Measurements from ENCODE around the gene ALK.

ALK gene

GRCh38 chr2:29612568-29612967 lies 308.8 kb downstream of the ALK start:
- no peak for DNase-seq (ENCODE audit: low read depth in 2 of 2)

- no peak for DNase-seq (ENCODE audit: low read depth in 2 of 2)
These were observed 309.5 kb downstream of the ALK start for GRCh38 chr2:29611850-29612249.

- DNase-seq (ENCODE audit: low read depth in 2 of 2): no peak
These were observed 310.1 kb downstream of the ALK start for GRCh38 chr2:29611261-29611660.

GRCh38 chr2:29610569-29610968 lies 310.8 kb downstream of the ALK start:
- no peak for DNase-seq (ENCODE audit: low read depth in 2 of 2)

GRCh38 chr2:29607038-29607420 lies 314.4 kb downstream of the ALK start:
- DNase-seq (ENCODE audit: low read depth in 2 of 2): no peak

- no peak for DNase-seq (ENCODE audit: low read depth in 2 of 2)
These were observed 315.0 kb downstream of the ALK start for GRCh38 chr2:29606104-29607037.

GRCh38 chr2:29603341-29603740 lies 318.0 kb downstream of the ALK start:
- no peak for DNase-seq (ENCODE audit: low read depth in 2 of 2)

GRCh38 chr2:29601872-29602271 lies 319.5 kb downstream of the ALK start:
- no peak for DNase-seq (ENCODE audit: low read depth in 2 of 2)

- no peak for DNase-seq (ENCODE audit: low read depth in 2 of 2)
These were observed 320.1 kb downstream of the ALK start for GRCh38 chr2:29601321-29601720.

GRCh38 chr2:29599946-29600345 lies 321.4 kb downstream of the ALK start:
- DNase-seq (ENCODE audit: low read depth in 2 of 2): no peak

- no peak for DNase-seq (ENCODE audit: low read depth in 2 of 2)
These were observed 322.4 kb downstream of the ALK start for GRCh38 chr2:29598978-29599377.

- DNase-seq (ENCODE audit: low read depth in 2 of 2): no peak
These were observed 324.4 kb downstream of the ALK start for GRCh38 chr2:29597035-29597434.

GRCh38 chr2:29596584-29596983 lies 324.8 kb downstream of the ALK start:
- no peak for DNase-seq (ENCODE audit: low read depth in 2 of 2)

- no peak for DNase-seq (ENCODE audit: low read depth in 2 of 2)
These were observed 329.8 kb downstream of the ALK start for GRCh38 chr2:29591600-29591999.

- no peak for DNase-seq (ENCODE audit: low read depth in 2 of 2)
These were observed 331.2 kb downstream of the ALK start for GRCh38 chr2:29590211-29590610.

- no peak for DNase-seq (ENCODE audit: low read depth in 2 of 2)
These were observed 331.8 kb downstream of the ALK start for GRCh38 chr2:29589440-29590103.

- DNase-seq (ENCODE audit: low read depth in 2 of 2): no peak
These were observed 333.8 kb downstream of the ALK start for GRCh38 chr2:29587402-29588190.

GRCh38 chr2:29586919-29587318 lies 334.5 kb downstream of the ALK start:
- no peak for DNase-seq (ENCODE audit: low read depth in 2 of 2)

- DNase-seq (ENCODE audit: low read depth in 2 of 2): no peak
These were observed 337.7 kb downstream of the ALK start for GRCh38 chr2:29583548-29584156.

GRCh38 chr2:29583104-29583503 lies 338.3 kb downstream of the ALK start:
- DNase-seq (ENCODE audit: low read depth in 2 of 2): no peak

GRCh38 chr2:29582062-29582461 lies 339.3 kb downstream of the ALK start:
- no peak for DNase-seq (ENCODE audit: low read depth in 2 of 2)

GRCh38 chr2:29580223-29580622 lies 341.2 kb downstream of the ALK start:
- no peak for DNase-seq (ENCODE audit: low read depth in 2 of 2)
